HCEC 1CT (cell line): ENCODE results near the gene PDLIM7.
"Not testable (repeated sequence)": the region's sequence is repeated elsewhere in the genome, so short reads cannot be mapped to it uniquely, and the experiment has no call there.

Experiments
- DNase-seq: peaks from one replicate; pipeline ENCODE4 v3.0.0-alpha.2; 2017

The PDLIM7 gene

GRCh38 chr5:177497292-177498012, at the start of gene PDLIM7:
Gene PDLIM7, minus strand, starts transcription at chr5:177497604. Its CDS starts 1,092 bp downstream, at chr5:177496512.
- DNase-seq, result peak; percentile 98

DNA sequence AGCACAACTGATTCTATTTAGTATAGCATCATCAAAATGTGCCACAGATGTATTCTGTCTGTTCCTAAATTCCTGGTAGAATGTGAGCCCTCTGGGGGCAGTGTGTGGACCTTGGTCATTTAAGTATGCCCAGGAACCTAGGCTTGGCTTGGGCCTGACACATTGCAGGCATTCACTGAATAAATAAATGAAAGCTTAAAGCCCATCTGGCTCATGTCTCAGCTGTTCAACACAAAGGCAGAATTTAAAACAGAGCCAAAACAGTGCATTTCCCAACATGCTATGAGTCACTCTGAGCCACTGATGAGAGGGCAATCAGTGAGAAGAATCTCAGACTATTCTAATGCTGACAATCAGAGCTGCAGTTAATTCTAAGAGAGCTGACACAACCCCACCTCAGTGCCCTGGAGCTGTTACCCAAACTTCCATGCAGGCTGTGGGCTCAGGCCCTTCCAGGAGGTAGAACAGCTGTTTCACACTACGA, 48.9 kb upstream of the PDLIM7 start:
- DNase-seq, result peak; percentile 99

DNA sequence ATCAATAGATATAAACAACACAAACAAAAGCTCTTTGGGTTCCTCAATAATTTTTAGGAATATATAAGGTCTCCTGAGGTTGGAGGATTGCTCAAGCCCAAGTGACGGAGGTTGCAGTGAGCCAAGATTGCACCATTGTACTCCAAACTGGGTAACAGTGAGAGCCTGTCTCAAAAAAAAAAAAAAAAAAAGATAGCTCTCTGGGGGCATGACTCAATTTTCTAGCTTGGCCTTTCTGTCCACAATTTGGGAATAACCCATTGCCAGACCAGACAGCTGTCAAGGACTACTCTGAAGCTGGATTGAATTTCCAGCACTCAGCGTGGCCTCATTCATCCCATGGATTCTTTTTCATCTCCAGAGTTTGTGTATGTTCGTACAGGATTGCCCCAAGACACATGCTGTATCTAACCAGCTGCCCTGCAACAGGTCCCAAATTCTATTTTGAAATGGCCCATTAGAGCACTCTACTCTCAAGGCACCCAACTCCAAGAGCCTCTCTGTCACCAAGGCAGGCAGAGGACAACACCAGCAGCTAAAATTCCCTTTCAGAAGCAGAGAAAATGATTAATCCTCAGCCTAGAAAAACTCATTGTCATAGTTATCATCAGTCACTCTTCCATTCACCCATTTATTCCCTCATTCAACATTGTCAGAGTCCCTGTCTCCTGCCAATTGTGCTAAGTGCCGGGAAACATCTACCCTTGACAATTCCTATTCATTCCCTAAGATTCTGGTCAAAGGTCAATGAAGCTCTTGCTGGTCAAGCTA, 48.3 kb upstream of the PDLIM7 start:
- DNase-seq, result peak; percentile 92

DNA sequence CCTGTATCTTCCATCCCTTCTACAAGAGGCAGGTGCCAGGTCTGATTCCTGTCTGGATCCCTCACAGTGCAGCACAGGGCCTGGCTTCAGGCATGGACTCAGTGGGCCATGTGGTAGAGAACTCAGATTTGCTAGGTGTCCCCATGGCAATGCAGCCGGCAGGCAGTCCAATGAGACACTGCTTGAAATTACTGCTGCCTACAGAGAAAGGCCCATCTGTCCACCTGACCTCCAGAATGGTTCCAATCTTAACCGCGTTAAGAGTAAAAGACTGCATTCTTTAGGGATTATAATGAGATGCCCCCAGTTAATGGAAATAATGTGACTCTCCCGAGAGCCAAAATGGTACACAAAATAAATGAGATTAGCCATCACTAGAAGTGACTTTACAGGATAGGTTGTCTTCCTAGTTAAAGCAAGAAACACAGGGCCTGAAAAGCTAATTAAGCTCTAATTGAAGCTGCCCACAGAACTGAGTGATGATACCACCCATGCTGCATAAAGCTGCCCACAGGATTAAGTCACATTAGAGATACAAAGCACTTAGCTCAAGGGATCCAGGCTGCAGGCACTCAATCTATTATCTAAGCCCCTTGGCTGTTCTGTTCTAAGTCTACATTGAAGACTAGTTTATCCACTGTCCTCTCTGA, 45.5 kb upstream of the PDLIM7 start:
- DNase-seq, result no peak

DNA sequence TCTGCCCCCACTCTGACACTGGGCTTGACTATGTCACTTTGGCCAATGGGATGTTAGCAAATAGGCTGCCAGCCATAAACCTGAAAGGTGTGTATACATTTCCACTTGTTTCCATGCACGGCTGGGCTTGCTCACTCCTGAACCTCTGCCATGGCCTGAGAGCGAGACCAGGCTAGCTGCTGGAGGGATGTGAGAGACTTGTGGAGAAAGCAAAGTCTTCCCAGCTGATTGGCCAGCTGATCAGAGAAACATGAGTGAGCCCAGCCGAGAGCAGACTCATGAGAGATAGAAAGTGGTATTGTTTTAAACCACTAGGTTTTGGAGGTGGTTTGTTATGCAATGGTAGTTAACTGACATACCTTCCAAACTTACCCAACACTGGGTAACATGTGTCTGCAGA, 43.0 kb upstream of the PDLIM7 start:
- no peak for DNase-seq

DNA sequence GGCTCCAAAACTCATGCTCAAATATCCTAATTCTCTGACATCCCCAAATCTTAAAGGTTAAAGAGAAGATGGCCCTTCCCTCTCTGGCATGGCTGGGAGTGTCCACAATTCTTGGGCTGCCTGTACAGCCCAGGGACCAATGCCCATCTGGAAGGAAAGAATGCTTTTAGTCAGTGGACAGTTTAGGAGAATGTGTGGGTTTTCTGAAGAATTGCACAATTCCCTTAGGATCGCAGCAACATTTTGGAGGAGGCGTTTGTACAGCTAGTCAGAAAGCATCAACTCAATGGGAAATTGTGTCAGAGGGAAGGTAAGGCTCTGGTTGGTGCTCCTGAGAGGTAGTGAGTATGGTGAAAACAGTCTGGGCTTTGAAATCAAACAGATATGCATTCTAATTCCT, 42.0 kb upstream of the PDLIM7 start:
- peak; percentile 65 for DNase-seq

- DNase-seq, result no peak
Measured at GRCh38 chr5:177538876-177539275, 41.5 kb upstream of the PDLIM7 start.

GRCh38 chr5:177537389-177538361, 40.3 kb upstream of the PDLIM7 start:
- DNase-seq, result peak; percentile 53

GRCh38 chr5:177536386-177536785, 39.0 kb upstream of the PDLIM7 start:
- DNase-seq, result no peak

- DNase-seq, result no peak
Measured at GRCh38 chr5:177535125-177535524, 37.7 kb upstream of the PDLIM7 start.

GRCh38 chr5:177534433-177534832, 37.0 kb upstream of the PDLIM7 start:
- DNase-seq, result not testable (repeated sequence)

DNA sequence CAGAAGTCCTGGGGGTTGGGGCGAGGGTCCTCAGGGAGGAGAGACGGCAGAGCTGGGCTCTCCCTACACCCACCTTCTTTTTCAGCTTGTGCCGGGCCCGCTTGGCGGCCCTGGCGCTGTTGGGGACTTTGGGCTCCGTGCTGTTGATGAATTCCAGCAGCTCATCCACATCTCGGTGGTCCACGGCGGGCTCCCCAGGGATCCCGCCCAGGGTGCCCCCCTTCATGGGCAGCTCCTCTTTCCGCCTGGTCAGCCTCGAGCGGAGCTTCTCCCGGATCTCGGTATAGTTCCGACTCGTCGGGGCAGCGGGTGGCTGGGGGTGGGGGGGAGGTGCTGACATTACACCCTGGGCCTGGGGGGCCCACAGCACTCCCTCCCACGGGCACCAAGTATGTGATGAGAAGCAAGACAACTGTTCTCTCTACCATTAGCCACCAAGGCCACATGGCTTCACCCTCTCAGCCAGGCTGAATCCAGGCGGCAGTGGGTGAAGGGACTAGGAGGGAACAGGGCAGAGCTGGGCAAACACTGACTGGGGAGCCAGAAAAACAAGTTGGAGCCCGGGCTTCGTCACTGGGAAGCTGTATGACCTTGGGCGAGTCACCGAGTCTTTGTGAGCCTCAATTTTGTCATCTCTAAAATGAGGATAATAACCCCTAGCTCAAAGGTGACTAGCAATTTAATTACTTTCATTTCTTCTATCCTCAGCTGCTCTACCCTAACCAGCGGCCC, 34.0 kb upstream of the PDLIM7 start:
- DNase-seq, result no peak

DNA sequence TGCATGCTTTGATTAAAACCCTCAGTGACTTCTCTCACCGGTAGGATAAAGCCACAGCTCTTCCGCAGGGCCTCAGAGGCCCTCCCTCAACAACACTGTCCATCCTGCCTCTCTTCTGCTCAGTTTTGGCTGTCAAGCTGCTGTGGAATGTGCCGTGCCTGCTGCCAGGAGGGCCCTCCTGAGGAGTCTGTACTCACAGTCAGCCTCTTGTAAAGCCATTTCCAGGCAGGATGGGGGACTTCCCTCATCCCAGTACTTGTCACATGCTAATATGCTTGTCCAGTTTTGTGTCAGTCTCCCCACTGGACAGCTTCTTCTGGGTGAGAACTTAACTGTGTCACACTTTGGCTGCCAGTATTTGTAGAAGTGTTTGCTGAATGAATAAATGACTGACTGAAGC, 33.2 kb upstream of the PDLIM7 start:
- no peak for DNase-seq

- no peak for DNase-seq
Measured at GRCh38 chr5:177529247-177530203, 32.1 kb upstream of the PDLIM7 start.

DNA sequence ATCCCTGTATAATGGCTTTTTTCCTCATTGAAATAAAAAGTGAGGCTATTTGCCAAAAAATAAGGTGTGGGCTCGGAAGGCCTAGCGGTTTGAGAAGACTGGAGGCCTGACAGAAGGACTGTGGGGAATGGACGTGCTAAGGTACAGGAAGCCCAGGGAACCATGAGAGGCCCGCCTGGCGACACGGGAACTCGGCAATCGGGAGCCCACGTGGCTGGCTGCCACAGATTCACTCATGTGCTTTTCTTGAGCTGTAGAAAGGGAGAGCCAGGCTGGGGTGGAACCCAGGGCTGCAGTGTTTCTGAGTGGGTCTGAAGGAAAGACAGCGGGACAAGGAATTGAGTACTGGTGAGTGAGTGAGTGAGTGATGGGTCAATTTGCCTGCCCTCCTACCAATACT, 31.2 kb upstream of the PDLIM7 start:
- DNase-seq, result no peak

DNA sequence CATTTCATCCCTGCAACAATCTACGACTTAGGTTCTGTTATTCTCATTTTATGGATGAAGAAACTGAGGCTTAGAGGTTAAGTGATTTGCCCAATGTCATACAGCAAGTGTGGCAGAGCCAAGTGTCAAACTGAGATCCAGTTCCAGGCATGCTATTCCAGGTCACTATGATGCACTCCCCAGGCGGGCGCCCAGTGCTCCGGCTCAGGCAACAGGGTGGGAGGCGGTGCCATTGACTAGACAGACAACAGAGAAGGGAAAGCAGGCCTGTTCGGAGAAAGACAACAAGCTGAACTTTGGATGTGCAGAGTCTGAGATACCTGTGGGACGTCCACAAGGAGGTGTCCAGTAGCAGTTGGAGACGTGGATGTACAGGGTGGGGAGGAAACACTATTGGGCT, 30.2 kb upstream of the PDLIM7 start:
- DNase-seq, result no peak

- DNase-seq, result no peak
Measured at GRCh38 chr5:177526791-177527190, 29.4 kb upstream of the PDLIM7 start.

- no peak for DNase-seq
Measured at GRCh38 chr5:177526191-177526590, 28.8 kb upstream of the PDLIM7 start.

- DNase-seq, result no peak
Measured at GRCh38 chr5:177524941-177525655, 27.7 kb upstream of the PDLIM7 start.

DNA sequence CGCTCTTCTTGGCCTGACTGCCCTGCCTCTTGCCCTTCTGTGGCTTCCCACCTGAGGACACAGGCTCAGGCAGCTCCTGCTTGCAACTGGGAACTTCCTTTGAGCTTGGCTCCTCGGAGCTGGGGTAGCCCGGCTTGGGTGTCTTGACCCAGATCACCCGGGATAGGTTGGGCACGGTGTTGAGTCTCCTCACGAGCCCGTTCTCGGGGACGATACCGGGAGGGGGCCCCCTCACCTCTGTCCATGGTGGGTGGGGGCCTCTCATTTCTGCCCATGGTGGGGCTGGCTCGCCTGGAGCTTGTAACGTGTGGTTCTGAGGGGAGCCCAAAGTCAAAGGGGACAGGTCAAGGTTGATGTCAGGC, 27.1 kb upstream of the PDLIM7 start:
- DNase-seq, result no peak
